GM03348 (cell line): ENCODE measurements around the gene HSPB9.

Experiments
- DNase-seq: peaks from one replicate; pipeline ENCODE4 v3.0.0; 2012; ENCODE audit warnings: low spot score

Gene HSPB9, protein sequence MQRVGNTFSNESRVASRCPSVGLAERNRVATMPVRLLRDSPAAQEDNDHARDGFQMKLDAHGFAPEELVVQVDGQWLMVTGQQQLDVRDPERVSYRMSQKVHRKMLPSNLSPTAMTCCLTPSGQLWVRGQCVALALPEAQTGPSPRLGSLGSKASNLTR

DNA sequence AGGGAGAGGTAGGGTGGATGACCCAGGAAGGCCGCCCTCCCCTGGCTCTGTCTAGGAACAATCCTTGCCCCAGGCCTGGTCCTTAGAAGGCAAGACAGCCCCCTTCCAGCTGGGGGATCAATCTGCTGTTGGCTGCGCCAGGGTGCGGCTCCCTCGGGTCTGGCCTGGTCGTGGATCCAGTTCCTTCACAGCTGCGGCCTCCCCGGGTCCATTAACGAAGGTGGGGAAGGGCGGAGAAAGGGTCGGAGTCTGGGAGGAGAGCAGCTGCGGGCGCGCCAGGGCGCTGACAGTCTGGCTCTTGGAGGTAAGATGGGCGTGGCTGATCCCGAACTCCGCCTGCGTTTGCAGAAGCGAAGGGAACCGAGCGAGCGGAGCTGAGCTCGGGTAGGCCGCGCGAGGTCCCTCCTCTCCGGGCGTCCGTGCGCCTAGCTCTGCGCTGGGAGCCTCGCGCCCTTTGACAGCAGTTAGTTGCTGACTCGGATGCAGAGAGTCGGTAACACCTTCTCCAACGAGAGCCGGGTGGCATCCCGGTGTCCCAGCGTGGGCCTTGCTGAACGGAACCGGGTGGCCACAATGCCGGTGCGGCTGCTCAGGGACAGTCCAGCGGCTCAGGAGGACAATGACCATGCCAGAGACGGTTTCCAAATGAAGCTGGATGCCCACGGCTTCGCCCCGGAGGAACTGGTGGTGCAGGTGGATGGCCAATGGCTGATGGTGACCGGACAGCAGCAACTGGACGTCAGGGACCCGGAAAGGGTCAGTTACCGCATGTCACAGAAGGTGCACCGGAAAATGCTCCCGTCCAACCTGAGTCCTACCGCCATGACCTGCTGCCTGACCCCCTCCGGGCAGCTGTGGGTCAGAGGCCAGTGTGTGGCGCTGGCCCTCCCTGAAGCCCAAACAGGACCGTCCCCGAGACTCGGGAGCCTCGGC is at the start of gene HSPB9:
HSPB9 (plus strand) TSS at position 434 of the 933 bp plus-strand sequence; CDS start at position 481, 47 bp downstream.
- no peak for DNase-seq

DNA sequence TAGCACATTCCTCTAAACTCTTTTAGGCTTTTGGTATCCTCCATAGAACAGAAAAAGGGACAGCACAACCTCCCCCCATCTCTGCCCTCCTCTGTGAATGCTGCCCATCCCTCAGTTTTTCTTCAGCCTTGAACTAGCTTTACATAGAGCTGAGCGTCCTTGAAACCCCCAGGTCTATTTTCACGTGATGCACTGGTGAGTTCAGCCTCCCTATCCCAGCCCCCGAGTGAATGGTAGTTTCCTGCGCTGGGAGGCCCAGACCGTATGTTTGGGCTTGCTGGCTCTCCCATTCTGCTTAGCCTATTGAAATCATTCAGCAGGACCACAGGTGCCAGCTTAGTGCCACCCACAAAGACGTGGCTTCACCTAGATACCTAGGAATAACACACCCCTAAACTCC is 46.8 kb upstream of the HSPB9 start:
- DNase-seq: no peak

DNA sequence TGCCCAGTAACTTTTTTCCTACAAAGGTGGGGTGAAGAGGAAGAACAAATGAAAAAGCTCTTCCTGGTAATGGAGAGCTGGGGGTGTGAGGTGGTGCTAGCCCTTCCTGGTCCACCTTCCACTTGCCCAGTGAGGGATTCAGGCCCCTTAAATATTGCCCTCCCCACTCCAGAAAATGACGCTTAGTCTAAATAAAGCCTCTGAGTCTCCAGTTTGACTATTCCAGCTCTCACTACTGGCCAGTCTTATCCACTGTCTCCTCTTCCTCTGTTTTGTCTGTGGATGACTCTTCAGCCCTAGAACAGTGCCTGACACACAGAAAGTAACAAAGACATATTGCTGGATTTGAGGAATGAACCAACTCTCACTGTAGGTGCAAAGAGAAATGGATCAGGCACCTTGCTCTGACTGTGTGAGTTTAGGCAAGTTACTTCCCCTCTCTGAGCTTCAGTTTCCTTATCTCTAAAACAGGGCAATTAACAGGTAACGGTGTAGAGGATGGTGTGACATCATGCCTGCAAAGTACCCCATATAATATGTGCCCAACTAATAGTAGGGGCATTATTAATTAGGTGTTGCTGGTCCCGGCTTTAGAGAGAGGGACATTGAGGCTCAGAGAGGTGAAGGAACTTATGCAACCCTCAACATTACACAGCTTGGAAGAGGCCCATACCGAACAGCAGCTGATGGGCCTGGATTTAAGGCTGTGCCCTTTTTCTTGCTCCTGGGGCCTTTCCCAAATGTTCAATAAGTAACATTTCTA is 45.6 kb upstream of the HSPB9 start:
- no peak for DNase-seq

DNA sequence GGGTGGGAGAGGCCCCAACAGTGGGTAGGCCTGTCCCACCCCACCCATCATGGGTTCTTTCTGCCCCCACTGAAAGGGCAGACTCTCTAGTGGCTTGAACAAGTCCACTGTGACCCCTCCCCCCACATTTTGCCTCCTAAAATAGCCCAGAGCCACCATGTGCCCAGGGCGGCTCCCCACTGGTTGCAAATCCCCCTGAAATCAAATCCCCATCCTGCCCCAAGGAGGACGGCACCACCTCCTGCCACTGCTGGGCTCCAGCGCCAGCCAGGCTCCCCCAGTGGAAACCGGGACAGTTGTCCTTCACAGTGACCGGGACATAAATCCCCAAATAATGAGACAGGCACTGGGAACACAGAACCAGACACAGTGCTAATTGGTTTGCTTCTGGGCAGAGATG is 44.8 kb upstream of the HSPB9 start:
- DNase-seq: no peak

DNA sequence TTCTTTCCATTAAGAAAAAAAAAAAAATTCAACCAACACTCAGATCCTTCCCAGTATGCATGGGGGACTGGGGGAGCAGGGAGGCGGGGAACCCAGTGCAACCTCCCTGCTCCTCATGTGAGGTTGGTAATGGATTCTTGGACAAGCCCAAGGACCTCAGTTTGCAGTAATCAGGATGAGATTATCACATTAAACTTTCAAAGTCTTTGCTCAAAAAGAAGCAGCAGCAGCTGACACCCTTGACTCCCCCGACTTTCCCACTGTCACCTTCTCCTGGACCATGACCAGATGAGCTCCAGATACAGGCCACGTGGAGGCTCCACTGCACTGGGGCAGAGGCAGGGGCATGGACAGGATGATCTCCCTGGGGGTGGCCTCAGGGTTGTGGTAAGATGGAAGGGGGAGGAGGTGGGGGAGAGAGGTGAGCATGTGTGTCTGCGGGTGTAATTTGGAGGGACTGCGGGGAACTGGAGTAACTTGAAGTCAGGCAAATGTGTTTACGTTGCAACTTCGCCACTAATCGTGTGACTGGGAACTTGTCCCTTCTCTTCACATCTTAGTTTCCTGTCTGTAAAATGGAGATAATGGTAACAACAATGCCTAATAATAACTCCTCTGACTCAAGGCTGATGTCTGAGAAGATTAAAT is 44.1 kb upstream of the HSPB9 start:
- DNase-seq: no peak

DNA sequence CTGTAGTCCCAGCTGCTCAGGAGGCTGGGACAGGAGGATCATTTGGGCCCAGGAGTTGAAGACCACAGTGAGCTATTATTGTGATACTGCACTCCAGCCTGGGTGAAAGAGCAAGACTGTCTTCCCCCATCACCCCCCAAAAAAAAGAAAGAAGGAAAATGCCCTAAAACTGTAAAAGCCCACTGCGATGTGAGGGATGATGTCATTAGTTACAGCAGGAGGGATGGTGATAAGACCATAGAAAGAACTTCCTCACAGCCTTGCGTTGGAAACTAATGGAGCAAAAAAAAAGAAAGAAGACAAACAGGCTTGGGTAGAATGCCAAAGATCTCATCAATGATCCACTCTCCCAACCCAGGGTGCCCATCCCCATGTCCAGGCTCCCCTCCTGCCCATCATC is 43.1 kb upstream of the HSPB9 start:
- DNase-seq: no peak

DNA sequence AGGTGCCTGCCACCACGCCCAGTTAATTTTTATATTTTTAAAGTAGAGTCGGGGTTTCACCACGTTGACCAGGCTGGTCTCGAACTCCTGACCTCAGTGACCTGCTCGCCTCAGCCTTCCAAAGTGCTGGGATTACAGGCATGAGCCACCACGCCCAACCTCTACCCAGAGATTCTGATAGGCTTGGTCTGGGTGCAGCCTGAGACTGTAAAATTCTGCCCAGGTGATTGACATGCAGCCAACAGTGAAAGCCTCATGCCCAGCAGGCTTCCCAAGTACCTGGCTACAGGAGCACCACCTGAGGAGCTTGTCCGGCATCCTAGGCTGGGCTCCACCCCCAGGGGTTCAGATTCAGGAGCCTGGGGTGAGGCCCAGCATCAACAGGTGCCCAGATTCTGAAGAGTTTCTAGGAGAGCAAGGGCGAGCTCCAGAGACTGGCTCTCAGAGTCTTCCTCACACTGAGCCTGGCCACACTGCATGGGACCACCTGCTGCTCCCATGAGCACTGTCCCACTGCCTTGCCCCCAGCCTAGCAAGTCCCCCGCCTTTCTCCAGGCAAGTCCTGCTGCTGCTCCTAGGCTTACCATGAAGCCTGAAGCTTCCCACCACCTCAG is 41.0 kb upstream of the HSPB9 start:
- DNase-seq: no peak

DNA sequence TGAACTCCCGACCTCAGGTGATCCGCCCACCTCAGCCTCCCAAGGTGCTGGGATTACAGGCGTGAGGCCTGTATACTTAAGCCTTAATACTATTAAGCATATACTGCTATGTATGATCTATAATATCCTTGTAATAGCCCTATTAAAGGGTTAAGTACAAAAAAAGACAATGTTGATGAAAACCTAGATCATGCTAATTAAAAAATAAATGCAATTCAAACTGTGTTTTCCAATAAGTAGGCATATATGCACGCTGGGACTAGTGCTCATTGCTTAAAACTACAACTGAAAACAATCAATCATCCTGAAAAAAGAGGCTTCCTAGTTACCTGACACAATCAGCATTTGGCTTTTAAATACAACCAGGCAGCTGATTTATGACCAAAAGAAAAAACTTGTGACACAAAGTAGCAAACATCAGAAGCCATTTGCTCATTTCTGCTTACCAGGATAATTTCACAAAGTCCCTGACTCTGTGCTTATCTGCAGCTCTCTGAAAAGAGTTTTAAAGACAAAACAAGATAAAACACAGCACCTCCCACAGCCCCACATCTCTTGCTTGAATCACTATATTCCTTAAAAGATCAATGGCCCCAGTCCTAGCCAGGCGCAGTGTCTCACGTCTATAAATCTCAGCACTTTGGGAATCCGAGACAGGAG is 35.4 kb upstream of the HSPB9 start:
- no peak for DNase-seq

DNA sequence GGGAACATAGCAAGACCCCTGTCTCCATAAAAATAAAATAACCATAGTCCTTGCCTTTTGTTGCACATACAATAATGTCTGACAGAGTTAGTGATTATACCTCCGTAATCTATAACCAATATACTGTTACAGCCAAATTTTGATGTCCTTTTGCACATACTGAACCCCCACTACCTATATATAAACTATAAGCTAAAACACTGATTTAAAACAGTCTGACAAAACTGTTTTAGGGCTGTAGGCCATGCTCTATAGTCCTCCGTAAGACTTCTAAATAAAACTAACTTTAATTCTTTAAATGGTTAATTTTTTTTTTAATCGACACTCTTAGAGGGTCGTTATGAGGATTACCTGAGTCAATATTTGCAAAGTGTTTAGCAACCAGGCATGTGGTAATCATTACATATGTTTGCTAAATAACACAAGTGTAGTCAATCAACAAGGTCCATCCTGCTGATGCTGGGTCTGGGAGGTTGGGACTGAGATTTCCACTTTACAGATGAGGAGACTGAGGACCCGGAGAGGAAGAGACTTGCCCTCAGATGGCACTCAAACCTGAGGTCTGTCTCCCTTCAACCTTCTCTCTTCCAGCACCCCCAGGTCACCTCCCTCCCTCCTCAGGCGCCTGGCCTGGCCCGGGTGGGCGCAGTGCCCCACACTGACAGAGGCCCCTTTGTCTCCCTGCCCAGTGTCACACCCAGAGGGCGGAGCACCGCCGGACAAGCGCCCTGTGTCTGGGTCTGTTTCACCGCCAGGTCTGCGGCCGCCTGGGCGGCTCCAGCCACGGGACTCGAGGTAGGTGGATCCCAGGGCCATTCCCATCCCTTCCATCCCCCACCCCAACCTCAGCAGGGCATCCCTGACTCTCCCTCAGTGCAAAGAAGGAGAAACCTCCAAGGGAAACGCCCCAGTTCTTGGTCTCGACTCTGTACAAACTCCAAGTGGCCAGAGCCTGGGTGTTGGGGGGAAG is 34.6 kb upstream of the HSPB9 start:
- DNase-seq: no peak

DNA sequence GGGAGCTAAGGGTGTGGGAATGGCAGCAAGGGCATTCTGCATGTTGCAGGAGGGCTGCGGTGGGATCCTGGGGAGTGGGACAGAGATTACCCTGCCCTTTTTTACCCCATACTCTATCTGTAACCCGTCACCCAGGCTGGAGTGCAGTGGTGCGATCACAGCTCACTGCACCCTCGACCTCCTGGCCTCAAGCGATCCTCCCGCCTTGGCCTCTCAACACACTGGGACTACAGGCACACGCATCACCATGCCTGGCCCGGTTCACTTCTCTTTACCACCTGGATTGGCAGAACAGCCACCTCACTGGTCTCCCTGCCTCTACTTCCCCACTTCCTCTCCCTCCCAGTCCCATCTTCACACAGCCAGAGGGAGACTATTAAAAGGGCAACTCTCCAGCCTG is 33.9 kb upstream of the HSPB9 start:
- DNase-seq: no peak

DNA sequence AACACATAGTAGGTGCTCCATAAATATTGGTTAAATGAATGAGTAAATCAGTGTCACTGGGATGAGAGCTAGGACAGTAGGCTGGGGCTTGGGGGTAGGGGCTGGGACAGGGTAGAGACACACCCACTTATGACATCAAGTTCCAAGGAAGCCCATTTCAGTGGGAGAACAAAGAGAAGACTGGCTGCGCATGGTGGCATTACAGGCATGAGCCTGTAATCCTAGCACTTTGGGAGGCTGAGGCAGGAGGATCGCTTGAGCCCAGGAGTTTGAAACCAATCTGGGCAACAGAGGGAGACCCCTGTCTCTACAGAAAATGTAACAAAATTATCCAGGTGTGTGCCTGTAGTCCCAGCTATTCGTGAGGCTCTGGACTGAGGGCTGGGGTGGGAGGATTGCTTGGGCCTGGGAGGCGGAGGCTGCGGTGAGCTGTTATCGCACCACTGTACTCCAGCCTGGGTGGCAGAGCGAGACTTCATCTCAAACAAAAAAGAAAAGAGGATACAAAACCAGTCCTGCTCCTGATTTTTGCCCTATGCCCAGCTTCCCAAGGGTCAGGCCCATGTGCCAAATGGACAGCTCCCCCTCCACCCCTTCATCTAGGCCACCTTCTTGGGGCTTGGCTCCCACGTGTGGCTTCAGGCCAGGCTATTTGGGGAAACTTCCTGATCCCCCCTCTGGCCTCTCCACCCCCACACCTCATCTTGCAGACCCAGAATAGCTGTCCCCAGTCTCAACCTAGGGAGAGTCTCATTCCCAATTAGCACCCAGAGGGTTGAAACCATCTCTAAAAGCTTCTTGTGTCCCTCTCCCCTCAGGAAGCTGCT is 31.4 kb upstream of the HSPB9 start:
- DNase-seq: no peak

DNA sequence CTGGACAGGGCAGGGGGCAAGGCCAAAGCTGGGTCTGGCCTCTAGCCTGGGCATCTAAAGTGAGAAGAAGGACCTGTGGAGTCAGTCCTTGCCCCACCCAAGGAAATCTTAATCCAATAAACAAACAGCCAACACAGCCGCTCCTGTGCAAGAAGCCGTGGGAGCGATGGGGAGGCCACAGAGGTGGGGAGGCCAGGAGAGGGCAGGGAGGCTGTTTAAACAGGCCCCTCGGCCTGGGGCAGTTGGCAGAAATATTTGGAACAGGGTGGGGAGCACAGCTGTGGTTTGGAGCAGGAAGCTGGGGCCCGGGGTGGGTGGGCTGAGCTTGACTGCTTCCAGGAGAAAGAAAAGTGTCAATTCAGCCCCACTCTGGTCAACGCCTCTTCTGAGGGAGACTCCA is 29.7 kb upstream of the HSPB9 start:
- no peak for DNase-seq

DNA sequence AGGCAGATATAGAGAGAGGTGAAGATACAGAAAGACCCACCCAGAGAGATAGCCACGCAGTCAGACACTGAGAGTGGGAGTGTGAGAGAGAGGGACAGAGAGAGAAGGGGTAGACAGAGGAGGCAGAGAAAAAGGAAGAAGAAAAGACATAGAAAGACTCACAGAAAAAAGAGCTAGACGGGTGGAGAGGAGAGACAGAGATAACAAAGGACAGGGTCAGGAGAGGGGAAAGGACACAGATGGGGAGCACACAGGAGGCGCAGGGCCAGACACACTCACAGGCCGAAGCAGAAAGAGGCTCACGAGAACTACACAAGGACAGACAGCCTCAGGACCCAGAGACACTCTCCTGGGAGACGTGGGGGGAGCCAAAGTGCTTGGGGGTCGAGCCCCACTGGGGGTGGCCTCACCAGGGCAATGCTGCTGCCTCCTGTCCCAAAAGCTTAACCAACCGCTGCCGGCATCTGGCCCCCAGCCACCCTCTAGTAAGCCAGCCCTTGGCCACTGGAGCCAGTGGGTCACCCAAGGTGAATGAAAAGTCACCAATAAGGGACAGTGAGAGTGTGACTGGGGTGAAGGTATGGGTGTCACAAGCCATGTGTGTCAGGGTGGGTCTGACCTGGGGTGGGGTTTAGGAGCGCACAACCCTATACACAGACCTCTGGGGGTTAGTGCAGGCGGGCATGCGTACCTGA is 28.1 kb upstream of the HSPB9 start:
- no peak for DNase-seq

DNA sequence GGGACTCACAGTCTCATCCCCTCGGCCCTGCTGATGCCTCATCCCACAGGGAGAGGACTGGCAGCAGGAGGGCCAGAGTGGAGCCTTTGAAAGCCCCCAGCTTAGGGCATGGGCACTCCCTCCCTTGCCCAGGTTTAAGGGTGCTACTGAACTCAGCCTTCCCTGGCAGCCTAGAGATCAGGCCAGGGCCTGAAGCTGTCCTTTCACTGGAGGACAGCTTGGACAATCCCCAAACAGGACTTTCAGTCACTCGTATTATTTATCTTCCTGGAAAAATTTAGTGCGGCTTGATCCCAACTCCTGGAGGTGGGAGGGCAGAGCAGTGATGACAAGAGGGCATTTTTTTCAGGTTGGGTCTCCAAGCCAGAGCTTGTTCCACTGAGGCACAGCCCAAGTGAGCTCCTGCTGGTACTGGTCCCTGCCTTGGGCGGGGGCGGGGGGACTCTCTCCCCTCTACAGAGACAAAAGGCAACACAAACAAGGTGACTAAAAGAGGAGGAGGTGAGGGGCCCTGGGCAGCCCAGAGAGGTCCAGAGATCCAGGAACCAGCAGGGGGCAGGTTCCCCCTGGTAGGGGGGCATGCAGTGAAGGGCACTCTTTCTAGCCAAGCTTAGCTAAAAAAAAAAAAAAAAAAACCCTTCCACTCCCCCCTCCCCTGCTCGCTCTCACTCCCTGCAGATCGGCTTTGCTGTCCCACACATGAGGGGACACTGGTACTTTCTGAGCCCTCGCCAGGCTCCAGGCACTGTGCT is 26.1 kb upstream of the HSPB9 start:
- no peak for DNase-seq

DNA sequence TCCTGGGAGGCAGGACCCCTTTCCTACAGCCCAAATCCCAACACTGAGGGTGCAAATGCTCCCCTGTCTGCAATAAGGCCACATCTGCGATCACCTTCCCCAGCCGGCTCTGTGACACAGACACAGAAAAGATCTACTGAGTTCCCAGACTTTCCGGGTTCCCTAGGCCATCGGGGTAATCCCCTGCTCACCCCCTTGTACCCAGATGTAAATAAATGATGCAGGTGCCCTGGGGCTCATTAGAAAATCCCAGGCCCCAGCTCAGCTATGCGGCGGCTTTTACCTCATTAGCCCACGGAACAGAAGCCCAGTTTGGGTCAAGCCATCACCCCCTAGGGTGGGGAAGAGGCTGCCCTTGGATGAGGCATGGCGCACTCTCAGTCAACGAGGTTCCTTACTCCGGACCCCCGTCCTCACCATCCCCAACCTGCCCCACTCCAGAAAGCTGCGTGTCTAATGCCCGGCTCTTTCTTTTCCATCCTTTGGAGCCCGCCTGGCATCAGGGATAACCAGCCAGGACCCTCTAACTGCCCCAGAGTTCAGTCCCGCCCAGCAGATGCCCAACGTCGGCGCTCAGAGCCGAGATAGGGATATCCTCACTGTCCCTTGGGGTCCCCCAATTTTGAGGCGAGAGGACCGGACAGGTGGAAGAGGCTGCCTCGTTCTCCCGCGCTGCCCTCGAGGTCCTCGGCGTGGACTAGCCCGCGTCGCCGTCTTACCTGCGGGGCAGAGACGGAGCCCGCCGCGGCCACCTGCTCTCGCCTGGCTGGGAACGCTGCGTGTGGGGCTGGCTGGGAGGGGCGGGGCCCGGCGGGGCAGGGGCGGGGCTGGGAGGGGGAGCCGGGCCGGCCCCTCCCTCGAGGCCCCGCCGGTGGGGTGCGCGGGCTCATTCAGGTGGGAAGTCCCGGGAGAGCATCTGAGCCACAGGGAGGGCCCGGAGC is 24.6 kb upstream of the HSPB9 start, which contains the start of gene ZNF385C:
ZNF385C (minus strand) TSS at position 783 of the 941 bp plus-strand sequence. CDS start 35,417 bp downstream, outside the sequence.
- DNase-seq: peak; percentile 45

DNA sequence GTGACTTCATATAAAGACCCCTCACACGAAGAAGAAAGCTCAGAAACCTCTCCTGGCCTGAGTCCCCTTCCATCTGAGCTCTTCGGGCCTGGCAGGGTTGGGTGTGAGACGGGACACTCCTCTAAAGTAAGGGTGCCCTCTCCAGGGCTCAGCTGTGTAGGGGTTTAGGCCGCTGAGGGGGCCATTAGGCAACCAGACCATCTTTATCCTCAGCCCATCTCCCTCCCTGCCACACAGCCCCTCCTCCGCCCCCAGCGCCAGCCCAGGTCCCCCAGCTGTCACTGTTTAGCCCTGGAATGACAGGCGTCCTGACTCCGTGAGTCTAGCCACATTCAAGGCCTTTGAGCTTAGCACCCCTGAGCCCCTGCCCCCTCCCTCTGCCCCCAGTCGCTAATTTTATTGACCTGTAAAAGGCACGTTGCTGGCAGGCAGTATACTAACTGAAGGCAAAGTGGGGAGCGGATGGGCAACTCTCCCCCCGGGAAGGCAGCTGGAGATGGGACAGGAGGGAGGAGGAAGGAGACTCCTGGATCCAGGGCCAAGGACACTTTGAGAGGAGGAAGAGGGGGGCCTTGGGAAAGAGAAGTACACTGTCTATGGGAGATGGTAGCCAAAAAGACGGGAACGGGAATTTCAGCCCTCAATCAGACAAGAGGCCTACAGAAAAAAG is 23.7 kb upstream of the HSPB9 start:
- DNase-seq: no peak
